GM10266 (cell line): ENCODE results near the gene SYCP2.
"Not testable (repeated sequence)": the region's sequence is repeated elsewhere in the genome, so short reads cannot be mapped to it uniquely, and the experiment has no call there.

Experiments used
- DNase-seq: peaks from one replicate; pipeline ENCODE4 v3.0.0; 2012; ENCODE audit errors: extremely low spot score
- TF ChIP-seq, protein P1 (sequence below): IDR thresholded peaks from 2 replicates; pipeline ENCODE4 v1.5.1; 2012; ENCODE audit warnings: mild to moderate bottlenecking, low read depth; ENCODE audit not compliant: control insufficient read depth, insufficient read depth; ENCODE audit errors: missing control alignments

SYCP2 gene

DNA sequence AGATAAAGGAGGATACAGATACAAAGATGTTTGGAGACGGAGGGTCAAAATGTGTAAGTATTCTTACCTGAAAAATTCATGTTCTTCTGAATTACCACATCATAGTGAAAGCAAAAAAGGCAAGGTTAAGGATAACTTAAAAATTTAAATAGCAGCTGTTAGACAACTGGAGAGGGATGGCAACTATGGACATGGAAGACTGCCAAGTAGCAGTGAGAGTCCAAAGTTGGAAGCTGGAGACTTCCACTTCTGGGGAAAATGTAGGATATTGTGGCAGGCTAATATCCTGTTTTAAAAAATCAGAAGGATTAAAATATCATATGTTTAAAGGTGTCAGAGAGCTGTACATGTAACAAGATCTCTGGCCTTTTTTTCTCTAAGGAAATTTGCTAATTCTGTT, 29.8 kb downstream of the SYCP2 start:
- DNase-seq, result no peak
- TF ChIP-seq, protein P1, sequence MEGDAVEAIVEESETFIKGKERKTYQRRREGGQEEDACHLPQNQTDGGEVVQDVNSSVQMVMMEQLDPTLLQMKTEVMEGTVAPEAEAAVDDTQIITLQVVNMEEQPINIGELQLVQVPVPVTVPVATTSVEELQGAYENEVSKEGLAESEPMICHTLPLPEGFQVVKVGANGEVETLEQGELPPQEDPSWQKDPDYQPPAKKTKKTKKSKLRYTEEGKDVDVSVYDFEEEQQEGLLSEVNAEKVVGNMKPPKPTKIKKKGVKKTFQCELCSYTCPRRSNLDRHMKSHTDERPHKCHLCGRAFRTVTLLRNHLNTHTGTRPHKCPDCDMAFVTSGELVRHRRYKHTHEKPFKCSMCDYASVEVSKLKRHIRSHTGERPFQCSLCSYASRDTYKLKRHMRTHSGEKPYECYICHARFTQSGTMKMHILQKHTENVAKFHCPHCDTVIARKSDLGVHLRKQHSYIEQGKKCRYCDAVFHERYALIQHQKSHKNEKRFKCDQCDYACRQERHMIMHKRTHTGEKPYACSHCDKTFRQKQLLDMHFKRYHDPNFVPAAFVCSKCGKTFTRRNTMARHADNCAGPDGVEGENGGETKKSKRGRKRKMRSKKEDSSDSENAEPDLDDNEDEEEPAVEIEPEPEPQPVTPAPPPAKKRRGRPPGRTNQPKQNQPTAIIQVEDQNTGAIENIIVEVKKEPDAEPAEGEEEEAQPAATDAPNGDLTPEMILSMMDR, result no peak

DNA sequence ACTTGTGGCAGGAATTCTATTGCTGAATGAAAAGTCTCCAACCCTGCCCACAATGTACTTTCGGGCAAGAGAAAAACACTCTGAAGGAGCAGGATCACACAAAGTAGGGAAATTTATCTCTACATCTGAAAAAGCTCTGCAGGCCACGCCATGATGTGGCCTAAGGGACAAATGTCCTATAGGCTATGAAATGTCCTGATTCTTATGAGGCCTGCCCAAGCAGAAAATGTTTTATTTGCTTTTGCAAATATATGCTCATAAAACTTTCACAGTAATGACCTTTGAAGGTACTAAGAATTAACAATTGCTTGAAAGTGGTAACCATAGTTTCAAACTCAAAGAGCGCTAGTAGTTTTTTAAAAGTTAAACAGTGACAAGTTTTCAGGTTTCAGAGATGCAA, 31.0 kb downstream of the SYCP2 start:
- DNase-seq, result no peak
- TF ChIP-seq, protein P1, result no peak

GRCh38 chr20:59895908-59896307, 37.5 kb downstream of the SYCP2 start:
- DNase-seq, result no peak
- TF ChIP-seq, protein P1, result no peak

GRCh38 chr20:59891581-59891980, 41.9 kb downstream of the SYCP2 start:
- TF ChIP-seq, protein P1, result no peak
- no peak for DNase-seq

DNA sequence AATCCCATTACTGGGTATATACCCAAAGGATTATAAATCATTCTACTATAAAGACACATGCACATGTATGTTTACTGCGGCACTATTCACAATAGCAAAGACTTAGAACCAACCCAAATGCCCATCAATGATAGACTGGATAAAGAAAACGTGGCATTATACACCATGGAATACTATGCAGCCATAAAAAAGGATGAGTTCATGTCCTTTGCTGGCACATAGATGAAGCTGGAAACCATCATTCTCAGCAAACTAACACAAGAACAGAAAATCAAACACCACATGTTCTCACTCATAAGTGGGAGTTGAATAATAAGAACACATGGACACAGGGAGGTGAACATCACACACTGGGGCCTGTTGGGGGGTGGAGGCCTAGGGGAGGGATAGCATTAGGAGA, 43.4 kb downstream of the SYCP2 start:
- not testable (repeated sequence) for DNase-seq

DNA sequence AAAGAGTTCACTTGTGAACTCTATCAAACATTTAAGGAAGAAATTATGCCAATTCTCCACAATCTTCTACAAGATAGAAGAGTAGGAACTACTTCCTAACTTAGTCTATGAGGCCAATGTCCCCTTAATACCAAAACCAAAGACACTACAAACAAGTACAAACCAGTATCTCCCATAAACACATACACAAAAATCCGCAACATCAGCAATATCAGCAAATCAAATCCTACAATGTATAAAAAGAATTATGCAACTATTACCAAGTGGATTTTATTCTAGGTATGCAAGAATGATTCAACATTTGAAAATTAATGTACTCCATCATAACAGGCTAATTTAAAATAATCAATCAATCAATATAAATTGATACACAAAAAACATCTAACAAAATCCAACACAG, 45.4 kb downstream of the SYCP2 start:
- no peak for DNase-seq
- TF ChIP-seq, protein P1, result no peak

GRCh38 chr20:59884494-59884893, 48.9 kb downstream of the SYCP2 start:
- TF ChIP-seq, protein P1, result no peak
- no peak for DNase-seq

DNA sequence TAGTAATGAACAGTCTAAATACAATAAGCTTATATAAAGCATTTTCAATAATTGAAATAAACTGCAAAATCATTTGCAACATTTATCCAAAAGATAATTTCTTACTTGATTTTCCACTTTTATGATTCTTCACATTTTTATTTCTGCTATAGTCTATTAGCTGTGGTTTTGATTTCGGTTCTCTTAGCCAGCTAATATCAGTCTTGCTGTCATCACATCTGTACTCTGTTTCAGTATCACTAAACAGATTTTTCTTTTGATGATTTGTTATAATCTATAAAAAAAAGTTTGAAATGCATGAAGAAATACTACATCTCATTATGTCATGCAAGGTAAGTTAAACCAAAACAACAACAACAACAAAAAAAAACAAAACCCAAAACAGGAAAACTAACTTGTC, 53.2 kb downstream of the SYCP2 start:
- DNase-seq, result no peak
- TF ChIP-seq, protein P1, result no peak
